WTC11 (cell line): ENCODE data around the gene ATP5IF1. TPM values are rescaled to one million over a fixed set of nuclear protein-coding genes. Genes with fewer than 3 reads are reported as not detected.

Experiments
- ATAC-seq: fragments of 200-7000 bp; cut with Tn5 transposase; 2 replicates; pipeline ENCODE4 v1.10.0; 2021; ENCODE audit warnings: mild to moderate bottlenecking, moderate library complexity
- CTCF ChIA-PET: fragments of 300-600 bp; sonication (Branson Sonifier 250); formaldehyde crosslinking; loops from one replicate; lab custom pipeline; 2021; ENCODE audit warnings: antibody characterized with exemption; lab: Charles Lee
- POLR2A ChIA-PET: fragments of 350-600 bp; sonication (Branson Sonifier 250); formaldehyde crosslinking; loops from one replicate; lab custom pipeline; 2021; ENCODE audit warnings: antibody characterized with exemption; lab: Charles Lee
- DNase-seq: peaks from one replicate; pipeline ENCODE4 v3.0.0; 2021; ENCODE audit warnings: low spot score
- H3K27ac Mint-ChIP-seq: 2 replicates; pipeline ENCODE4 v1.8.0; 2021; ENCODE audit warnings: mixed read lengths
- H3K27me3 Mint-ChIP-seq: 2 replicates; pipeline ENCODE4 v1.8.0; 2021; ENCODE audit warnings: low read depth, mild to moderate bottlenecking, moderate library complexity, mixed read lengths
- H3K36me3 Mint-ChIP-seq: 2 replicates; pipeline ENCODE4 v1.8.0; 2021; ENCODE audit warnings: mixed read lengths
- H3K4me1 Mint-ChIP-seq: 2 replicates; pipeline ENCODE4 v1.8.0; 2022; ENCODE audit warnings: mixed read lengths
- H3K4me3 Mint-ChIP-seq: 2 replicates; pipeline ENCODE4 v1.8.0; 2021; ENCODE audit warnings: mild to moderate bottlenecking, moderate library complexity, mixed read lengths
- H3K9me3 Mint-ChIP-seq: 2 replicates; pipeline ENCODE4 v1.8.0; 2021; ENCODE audit warnings: mixed read lengths
- GABPB1 ChIP-seq: sonication (generic); formaldehyde crosslinking; IDR thresholded peaks from 2 replicates; pipeline ENCODE4 v1.8.1; 2023; ENCODE audit warnings: mild to moderate bottlenecking, missing genetic modification reagents
- MYBL2 ChIP-seq: sonication (generic); formaldehyde crosslinking; IDR thresholded peaks from 2 replicates; pipeline ENCODE4 v1.8.1; 2023; ENCODE audit warnings: mild to moderate bottlenecking, moderate library complexity, missing genetic modification reagents
- TEAD4 ChIP-seq: sonication (generic); formaldehyde crosslinking; IDR thresholded peaks from 2 replicates; pipeline ENCODE4 v1.8.0; 2022; ENCODE audit warnings: mild to moderate bottlenecking, missing genetic modification reagents
- ZBTB21 ChIP-seq: sonication (generic); formaldehyde crosslinking; IDR thresholded peaks from 2 replicates; pipeline ENCODE4 v1.8.1; 2023; ENCODE audit warnings: mild to moderate bottlenecking, missing genetic modification reagents, borderline replicate concordance
- ZNF232 ChIP-seq: sonication (generic); formaldehyde crosslinking; IDR thresholded peaks from 2 replicates; pipeline ENCODE4 v1.8.0; 2022; ENCODE audit warnings: mild to moderate bottlenecking, missing genetic modification reagents
- total RNA-seq: library from RNA; stranded (reverse); gene quantifications from 3 replicates; pipeline ENCODE4 v1.2.3, GENCODE V29; 2021
- TF ChIP-seq, protein P1 (sequence below): sonication (generic); formaldehyde crosslinking; IDR thresholded peaks from 2 replicates; pipeline ENCODE4 v1.8.0; 2022; ENCODE audit warnings: mild to moderate bottlenecking, missing genetic modification reagents
- TF ChIP-seq, protein P2 (sequence below): sonication (generic); formaldehyde crosslinking; IDR thresholded peaks from 2 replicates; pipeline ENCODE4 v1.8.0; 2023; ENCODE audit warnings: mild to moderate bottlenecking, missing genetic modification reagents
- TF ChIP-seq, protein P3 (sequence below): sonication (generic); formaldehyde crosslinking; IDR thresholded peaks from 2 replicates; pipeline ENCODE4 v1.8.0; 2023; ENCODE audit warnings: missing genetic modification reagents
- TF ChIP-seq, protein P4 (sequence below): sonication (generic); formaldehyde crosslinking; IDR thresholded peaks from 2 replicates; pipeline ENCODE4 v1.8.1; 2022; ENCODE audit warnings: low read depth, mild to moderate bottlenecking, moderate library complexity, missing genetic modification reagents, borderline replicate concordance
- TF ChIP-seq, protein P5 (sequence below): sonication (generic); formaldehyde crosslinking; IDR thresholded peaks from 2 replicates; pipeline ENCODE4 v1.8.0; 2023; ENCODE audit warnings: missing genetic modification reagents, mild to moderate bottlenecking, borderline replicate concordance
- TF ChIP-seq, protein P6 (sequence below): sonication (generic); formaldehyde crosslinking; IDR thresholded peaks from 2 replicates; pipeline ENCODE4 v1.8.0; 2022; ENCODE audit warnings: mild to moderate bottlenecking, missing genetic modification reagents
- TF ChIP-seq, protein P7 (sequence below): sonication (generic); formaldehyde crosslinking; IDR thresholded peaks from 2 replicates; pipeline ENCODE4 v1.8.1; 2022; ENCODE audit warnings: mild to moderate bottlenecking, moderate library complexity, missing genetic modification reagents

ATP5IF1 gene
- total RNA-seq, 1 experiment from 2014 or later: 201 TPM

DNA sequence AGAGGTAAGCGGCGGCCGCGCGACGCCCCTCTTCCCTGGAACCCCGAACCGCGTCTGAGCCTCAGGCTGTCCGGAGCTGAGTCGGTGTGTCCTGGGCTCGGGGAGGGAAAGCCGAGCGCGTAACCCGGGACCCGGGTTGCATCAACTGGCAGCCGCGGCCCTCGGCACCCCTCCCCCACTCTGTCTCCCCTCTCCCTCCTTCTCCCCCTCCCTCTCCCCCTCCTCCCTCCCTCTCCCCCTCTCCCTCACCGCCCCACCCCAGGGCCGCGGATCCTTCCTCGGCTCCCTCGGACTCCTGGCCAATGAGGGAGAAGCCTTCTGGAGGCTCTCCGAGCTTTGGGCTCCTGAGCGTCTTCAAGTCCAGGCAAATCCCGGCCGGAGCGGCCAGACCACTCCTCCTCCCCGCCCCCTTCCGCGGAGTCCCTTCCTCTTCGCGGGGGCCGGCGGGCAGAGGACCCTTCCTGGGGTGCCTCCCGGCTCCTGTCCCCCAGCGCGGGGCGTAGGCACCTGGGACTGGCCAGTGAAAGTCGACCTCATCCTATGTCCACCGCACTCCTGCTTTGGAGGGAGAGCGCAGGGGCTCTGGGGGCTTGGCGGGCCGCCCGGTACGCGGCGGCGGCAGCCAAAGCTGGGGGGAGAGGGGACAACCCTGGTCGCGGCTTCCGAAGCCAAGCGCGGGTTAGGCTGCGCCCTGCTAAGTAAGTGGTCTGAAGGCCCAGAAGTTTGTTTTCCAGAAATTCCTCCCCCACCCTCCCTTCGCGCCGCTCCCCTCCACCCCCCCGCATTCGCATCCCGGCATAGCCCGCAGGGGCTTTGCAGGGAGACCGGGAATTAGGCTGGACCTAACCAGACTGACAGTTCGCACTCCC lies 24.2 kb downstream of the ATP5IF1 start:
- peak overlapping the region; percentile 33; the same call in 1 of the 2 replicates for H3K27ac Mint-ChIP-seq
- ATAC-seq: peak; percentile 76

More for the DNA sequence above, 24.2 kb downstream of the ATP5IF1 start:
- Mint-ChIP-seq H3K4me3 (peak overlapping the region; percentile 79), H3K27me3 (no peaks in the 10 kb centered on the region; the same call in 1 of the 2 replicates), H3K9me3 (no peaks in the 10 kb centered on the region), H3K36me3 (peaks cover 3% of the 10 kb centered on the region; the same call in 1 of the 2 replicates), H3K4me1 (peaks cover 39% of the 10 kb centered on the region)
- ChIA-PET POLR2A (interaction anchor here (0.5 to 2.8 kb wide), 7 partner anchors 11 to 321 kb away, joined by 3 to 20 read pairs (median 7); partner anchors contain the start of genes ATP5IF1 and MED18), CTCF (interaction anchor here (0.6 to 8.0 kb wide), 3 partner anchors 11 to 100 kb away, joined by 3 to 79 read pairs (median 4); no protein-coding TSS in a partner anchor)
- peak; percentile 81 for DNase-seq
- TF ChIP-seq, protein P1, sequence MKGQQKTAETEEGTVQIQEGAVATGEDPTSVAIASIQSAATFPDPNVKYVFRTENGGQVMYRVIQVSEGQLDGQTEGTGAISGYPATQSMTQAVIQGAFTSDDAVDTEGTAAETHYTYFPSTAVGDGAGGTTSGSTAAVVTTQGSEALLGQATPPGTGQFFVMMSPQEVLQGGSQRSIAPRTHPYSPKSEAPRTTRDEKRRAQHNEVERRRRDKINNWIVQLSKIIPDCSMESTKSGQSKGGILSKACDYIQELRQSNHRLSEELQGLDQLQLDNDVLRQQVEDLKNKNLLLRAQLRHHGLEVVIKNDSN (CRISPR knock-in tag): no peak
- no peak for TF ChIP-seq ZNF232
- no peak; the same call in 1 of the 2 replicates for TF ChIP-seq MYBL2 (CRISPR knock-in tag)
- TF ChIP-seq, protein P2, sequence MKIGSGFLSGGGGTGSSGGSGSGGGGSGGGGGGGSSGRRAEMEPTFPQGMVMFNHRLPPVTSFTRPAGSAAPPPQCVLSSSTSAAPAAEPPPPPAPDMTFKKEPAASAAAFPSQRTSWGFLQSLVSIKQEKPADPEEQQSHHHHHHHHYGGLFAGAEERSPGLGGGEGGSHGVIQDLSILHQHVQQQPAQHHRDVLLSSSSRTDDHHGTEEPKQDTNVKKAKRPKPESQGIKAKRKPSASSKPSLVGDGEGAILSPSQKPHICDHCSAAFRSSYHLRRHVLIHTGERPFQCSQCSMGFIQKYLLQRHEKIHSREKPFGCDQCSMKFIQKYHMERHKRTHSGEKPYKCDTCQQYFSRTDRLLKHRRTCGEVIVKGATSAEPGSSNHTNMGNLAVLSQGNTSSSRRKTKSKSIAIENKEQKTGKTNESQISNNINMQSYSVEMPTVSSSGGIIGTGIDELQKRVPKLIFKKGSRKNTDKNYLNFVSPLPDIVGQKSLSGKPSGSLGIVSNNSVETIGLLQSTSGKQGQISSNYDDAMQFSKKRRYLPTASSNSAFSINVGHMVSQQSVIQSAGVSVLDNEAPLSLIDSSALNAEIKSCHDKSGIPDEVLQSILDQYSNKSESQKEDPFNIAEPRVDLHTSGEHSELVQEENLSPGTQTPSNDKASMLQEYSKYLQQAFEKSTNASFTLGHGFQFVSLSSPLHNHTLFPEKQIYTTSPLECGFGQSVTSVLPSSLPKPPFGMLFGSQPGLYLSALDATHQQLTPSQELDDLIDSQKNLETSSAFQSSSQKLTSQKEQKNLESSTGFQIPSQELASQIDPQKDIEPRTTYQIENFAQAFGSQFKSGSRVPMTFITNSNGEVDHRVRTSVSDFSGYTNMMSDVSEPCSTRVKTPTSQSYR (CRISPR knock-in tag): 0 out of 2 replicates have a peak, but pooled peaks have one; percentile 17
- TF ChIP-seq GABPB1: peak; percentile 87
- TF ChIP-seq, protein P3, sequence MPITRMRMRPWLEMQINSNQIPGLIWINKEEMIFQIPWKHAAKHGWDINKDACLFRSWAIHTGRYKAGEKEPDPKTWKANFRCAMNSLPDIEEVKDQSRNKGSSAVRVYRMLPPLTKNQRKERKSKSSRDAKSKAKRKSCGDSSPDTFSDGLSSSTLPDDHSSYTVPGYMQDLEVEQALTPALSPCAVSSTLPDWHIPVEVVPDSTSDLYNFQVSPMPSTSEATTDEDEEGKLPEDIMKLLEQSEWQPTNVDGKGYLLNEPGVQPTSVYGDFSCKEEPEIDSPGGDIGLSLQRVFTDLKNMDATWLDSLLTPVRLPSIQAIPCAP (CRISPR knock-in tag): no peak
- no peak for TF ChIP-seq TEAD4 (CRISPR knock-in tag)
- TF ChIP-seq, protein P4, sequence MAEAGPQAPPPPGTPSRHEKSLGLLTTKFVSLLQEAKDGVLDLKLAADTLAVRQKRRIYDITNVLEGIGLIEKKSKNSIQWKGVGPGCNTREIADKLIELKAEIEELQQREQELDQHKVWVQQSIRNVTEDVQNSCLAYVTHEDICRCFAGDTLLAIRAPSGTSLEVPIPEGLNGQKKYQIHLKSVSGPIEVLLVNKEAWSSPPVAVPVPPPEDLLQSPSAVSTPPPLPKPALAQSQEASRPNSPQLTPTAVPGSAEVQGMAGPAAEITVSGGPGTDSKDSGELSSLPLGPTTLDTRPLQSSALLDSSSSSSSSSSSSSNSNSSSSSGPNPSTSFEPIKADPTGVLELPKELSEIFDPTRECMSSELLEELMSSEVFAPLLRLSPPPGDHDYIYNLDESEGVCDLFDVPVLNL (CRISPR knock-in tag): no peak
- TF ChIP-seq, protein P5, sequence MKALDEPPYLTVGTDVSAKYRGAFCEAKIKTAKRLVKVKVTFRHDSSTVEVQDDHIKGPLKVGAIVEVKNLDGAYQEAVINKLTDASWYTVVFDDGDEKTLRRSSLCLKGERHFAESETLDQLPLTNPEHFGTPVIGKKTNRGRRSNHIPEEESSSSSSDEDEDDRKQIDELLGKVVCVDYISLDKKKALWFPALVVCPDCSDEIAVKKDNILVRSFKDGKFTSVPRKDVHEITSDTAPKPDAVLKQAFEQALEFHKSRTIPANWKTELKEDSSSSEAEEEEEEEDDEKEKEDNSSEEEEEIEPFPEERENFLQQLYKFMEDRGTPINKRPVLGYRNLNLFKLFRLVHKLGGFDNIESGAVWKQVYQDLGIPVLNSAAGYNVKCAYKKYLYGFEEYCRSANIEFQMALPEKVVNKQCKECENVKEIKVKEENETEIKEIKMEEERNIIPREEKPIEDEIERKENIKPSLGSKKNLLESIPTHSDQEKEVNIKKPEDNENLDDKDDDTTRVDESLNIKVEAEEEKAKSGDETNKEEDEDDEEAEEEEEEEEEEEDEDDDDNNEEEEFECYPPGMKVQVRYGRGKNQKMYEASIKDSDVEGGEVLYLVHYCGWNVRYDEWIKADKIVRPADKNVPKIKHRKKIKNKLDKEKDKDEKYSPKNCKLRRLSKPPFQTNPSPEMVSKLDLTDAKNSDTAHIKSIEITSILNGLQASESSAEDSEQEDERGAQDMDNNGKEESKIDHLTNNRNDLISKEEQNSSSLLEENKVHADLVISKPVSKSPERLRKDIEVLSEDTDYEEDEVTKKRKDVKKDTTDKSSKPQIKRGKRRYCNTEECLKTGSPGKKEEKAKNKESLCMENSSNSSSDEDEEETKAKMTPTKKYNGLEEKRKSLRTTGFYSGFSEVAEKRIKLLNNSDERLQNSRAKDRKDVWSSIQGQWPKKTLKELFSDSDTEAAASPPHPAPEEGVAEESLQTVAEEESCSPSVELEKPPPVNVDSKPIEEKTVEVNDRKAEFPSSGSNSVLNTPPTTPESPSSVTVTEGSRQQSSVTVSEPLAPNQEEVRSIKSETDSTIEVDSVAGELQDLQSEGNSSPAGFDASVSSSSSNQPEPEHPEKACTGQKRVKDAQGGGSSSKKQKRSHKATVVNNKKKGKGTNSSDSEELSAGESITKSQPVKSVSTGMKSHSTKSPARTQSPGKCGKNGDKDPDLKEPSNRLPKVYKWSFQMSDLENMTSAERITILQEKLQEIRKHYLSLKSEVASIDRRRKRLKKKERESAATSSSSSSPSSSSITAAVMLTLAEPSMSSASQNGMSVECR: no peak; the same call in 1 of the 2 replicates
- TF ChIP-seq, protein P6, sequence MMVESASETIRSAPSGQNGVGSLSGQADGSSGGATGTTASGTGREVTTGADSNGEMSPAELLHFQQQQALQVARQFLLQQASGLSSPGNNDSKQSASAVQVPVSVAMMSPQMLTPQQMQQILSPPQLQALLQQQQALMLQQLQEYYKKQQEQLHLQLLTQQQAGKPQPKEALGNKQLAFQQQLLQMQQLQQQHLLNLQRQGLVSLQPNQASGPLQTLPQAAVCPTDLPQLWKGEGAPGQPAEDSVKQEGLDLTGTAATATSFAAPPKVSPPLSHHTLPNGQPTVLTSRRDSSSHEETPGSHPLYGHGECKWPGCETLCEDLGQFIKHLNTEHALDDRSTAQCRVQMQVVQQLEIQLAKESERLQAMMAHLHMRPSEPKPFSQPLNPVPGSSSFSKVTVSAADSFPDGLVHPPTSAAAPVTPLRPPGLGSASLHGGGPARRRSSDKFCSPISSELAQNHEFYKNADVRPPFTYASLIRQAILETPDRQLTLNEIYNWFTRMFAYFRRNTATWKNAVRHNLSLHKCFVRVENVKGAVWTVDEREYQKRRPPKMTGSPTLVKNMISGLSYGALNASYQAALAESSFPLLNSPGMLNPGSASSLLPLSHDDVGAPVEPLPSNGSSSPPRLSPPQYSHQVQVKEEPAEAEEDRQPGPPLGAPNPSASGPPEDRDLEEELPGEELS (CRISPR knock-in tag): 0 out of 2 replicates have a peak, but pooled peaks have one; percentile 35
- TF ChIP-seq ZBTB21 (CRISPR knock-in tag): no peak
- TF ChIP-seq, protein P7, sequence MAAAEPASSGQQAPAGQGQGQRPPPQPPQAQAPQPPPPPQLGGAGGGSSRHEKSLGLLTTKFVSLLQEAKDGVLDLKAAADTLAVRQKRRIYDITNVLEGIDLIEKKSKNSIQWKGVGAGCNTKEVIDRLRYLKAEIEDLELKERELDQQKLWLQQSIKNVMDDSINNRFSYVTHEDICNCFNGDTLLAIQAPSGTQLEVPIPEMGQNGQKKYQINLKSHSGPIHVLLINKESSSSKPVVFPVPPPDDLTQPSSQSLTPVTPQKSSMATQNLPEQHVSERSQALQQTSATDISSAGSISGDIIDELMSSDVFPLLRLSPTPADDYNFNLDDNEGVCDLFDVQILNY (CRISPR knock-in tag): peak; percentile 40; the same call in 1 of the 2 replicates
